Neural crest cell (in vitro differentiated cells): ENCODE results near the gene KIF14. TPM values are rescaled to one million over a fixed set of nuclear protein-coding genes. Genes with fewer than 3 reads are reported as not detected.

Experiments
- DNase-seq: peaks from one replicate; pipeline ENCODE4 v3.0.0; 2021; ENCODE audit warnings: low read depth, mixed read lengths, low spot score
- H3K27ac Mint-ChIP-seq: one replicate; pipeline ENCODE4 v1.8.0; 2021; ENCODE audit warnings: mild to moderate bottlenecking, mixed read lengths; ENCODE audit not compliant: unreplicated experiment
- H3K27me3 Mint-ChIP-seq: 2 replicates; pipeline ENCODE4 v1.8.0; 2021; ENCODE audit warnings: low read depth, mild to moderate bottlenecking, mixed read lengths
- H3K36me3 Mint-ChIP-seq: 2 replicates; pipeline ENCODE4 v1.8.0; 2021; ENCODE audit warnings: low read depth, mild to moderate bottlenecking, mixed read lengths
- H3K4me1 Mint-ChIP-seq: 2 replicates; pipeline ENCODE4 v1.8.0; 2021; ENCODE audit warnings: mixed read lengths
- H3K4me3 Mint-ChIP-seq: one replicate; pipeline ENCODE4 v1.8.0; 2021; ENCODE audit warnings: mild to moderate bottlenecking, mixed read lengths
- H3K9me3 Mint-ChIP-seq: 2 replicates; pipeline ENCODE4 v1.8.0; 2021; ENCODE audit warnings: mixed read lengths
- long read RNA-seq: library from polyadenylated mRNA; unstranded; transcript quantifications from one replicate; pipeline ENCODE4 v2.0.0, GENCODE V29; 2020
- total RNA-seq: library from RNA; stranded (reverse); gene quantifications from 2 replicates; pipeline ENCODE4 v1.2.1, GENCODE V29; 2021
- TF ChIP-seq, protein P1 (sequence below): fragments of 200-600 bp; sonication (generic); conservative IDR thresholded peaks from 2 replicates; pipeline ENCODE4 v1.5.0; 2021; ENCODE audit warnings: antibody characterized with exemption, mild to moderate bottlenecking

KIF14 gene
- total RNA-seq: 22.0 and 23.7 TPM in 2 replicates
- long read RNA-seq, partial matches to known transcripts: 49 of 67 reads
- long read RNA-seq, other reads (novel, unspliced or antisense): 18 of 67 reads

GRCh38 chr1:200620273-200621131 lies at the start of gene KIF14:
KIF14 (minus strand) TSS chr1:200620751; CDS start chr1:200618723, 2,028 bp downstream.
- H3K27me3 Mint-ChIP-seq: no peaks in the 10 kb centered on the region
- peak within 1 kb of the TSS; percentile 79 for H3K27ac Mint-ChIP-seq
- no peaks in the 10 kb centered on the region for H3K9me3 Mint-ChIP-seq
- peak; percentile 91 for DNase-seq
- TF ChIP-seq, protein P1, sequence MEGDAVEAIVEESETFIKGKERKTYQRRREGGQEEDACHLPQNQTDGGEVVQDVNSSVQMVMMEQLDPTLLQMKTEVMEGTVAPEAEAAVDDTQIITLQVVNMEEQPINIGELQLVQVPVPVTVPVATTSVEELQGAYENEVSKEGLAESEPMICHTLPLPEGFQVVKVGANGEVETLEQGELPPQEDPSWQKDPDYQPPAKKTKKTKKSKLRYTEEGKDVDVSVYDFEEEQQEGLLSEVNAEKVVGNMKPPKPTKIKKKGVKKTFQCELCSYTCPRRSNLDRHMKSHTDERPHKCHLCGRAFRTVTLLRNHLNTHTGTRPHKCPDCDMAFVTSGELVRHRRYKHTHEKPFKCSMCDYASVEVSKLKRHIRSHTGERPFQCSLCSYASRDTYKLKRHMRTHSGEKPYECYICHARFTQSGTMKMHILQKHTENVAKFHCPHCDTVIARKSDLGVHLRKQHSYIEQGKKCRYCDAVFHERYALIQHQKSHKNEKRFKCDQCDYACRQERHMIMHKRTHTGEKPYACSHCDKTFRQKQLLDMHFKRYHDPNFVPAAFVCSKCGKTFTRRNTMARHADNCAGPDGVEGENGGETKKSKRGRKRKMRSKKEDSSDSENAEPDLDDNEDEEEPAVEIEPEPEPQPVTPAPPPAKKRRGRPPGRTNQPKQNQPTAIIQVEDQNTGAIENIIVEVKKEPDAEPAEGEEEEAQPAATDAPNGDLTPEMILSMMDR: no peak
- H3K4me3 Mint-ChIP-seq: peak within 1 kb of the TSS; percentile 96
- H3K36me3 Mint-ChIP-seq: no peaks in the 10 kb centered on the region
- H3K4me1 Mint-ChIP-seq: peaks cover 36% of the 10 kb centered on the region

DNA sequence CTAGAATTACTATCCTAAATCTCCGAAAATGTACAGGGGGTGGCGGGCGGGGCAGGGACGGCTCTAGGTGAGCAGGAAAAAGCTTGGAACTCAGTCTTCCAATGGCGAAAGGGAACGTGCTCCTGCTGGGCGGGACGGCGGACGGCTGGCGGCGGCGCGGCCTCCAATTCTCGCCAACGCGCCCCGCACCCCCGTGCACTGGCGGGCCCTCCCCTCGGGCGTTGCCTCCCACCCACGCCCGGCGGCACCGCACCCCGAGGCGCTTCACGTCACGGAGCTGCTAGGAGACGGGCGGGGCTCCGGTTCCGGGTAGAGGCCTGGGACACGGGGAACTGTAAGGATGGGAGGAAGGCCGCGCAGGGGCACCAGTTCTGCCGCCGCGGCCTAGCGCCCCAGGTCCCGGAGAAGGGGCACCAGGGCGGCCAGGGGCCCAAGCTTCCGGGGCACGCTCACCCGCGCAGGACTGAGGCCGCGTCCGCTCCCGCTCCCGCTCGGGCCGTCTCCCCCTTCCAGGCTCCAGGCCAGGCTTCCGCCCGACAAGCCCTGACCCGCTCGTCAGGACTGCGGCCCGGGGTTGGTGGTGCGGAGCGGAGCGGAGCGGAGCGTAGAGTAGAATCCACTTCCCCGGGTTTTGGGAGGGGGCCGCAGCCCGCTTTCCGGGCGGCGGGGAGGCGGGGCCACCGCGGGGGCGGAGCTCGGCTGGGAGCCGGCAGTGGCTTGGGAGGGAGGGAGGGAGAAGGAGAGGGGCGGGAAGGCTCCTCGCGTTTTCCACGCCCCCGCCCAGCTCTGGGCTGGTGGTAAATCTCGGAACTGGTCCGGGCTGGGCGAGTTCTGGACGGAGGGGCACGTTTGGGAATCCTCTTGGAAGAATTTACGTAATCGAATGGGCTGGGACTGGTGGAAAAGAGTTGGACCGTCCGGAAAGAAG lies 49.0 kb upstream of the KIF14 start, which contains the start of gene DDX59:
Gene DDX59, minus strand, starts transcription at position 594 of the 928 bp plus-strand sequence. CDS start 3,167 bp downstream, outside the sequence.
- Mint-ChIP-seq H3K9me3 (no peaks in the 10 kb centered on the region), H3K27me3 (no peaks in the 10 kb centered on the region), H3K4me1 (peaks cover 35% of the 10 kb centered on the region), H3K4me3 (peak within 1 kb of the TSS; percentile 96), H3K36me3 (peaks cover 3% of the 10 kb centered on the region), H3K27ac (peak within 1 kb of the TSS; percentile 97)
- TF ChIP-seq, protein P1: no peak
- DNase-seq: peak; percentile 90

GRCh38 chr1:200668514-200669313 lies 48.2 kb upstream of the KIF14 start:
- TF ChIP-seq, protein P1: no peak
- peak overlapping the region; percentile 96 for H3K4me3 Mint-ChIP-seq
- DNase-seq: no peak
- no peaks in the 10 kb centered on the region for H3K9me3 Mint-ChIP-seq
- peak overlapping the region; percentile 91 for H3K27ac Mint-ChIP-seq
- peaks cover 3% of the 10 kb centered on the region for H3K36me3 Mint-ChIP-seq
- peaks cover 42% of the 10 kb centered on the region for H3K4me1 Mint-ChIP-seq
- H3K27me3 Mint-ChIP-seq: no peaks in the 10 kb centered on the region

DNA sequence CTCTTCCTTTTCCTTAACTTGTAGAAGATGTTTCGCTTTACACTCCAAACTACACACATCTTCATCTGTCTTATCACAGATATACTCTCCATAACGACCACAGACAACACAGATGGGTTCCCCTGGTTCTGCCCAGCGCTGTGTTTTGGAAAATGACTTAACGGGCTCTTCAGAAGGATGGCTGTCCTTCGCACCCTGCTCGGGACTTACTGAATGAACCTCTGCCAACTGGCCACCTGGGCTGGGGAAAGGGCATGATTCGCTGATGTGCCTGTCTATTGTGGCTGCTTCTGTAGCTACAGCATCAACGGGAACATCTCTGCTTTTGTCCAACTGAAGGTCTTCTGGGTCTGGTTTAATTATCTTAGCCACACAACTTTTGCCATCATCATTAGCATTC lies 45.8 kb upstream of the KIF14 start:
- H3K4me1 Mint-ChIP-seq: peaks cover 40% of the 10 kb centered on the region
- H3K4me3 Mint-ChIP-seq: no peak overlapping the region
- H3K36me3 Mint-ChIP-seq: peaks cover 3% of the 10 kb centered on the region
- TF ChIP-seq, protein P1: no peak
- H3K27ac Mint-ChIP-seq: no peak overlapping the region
- no peak for DNase-seq
- no peaks in the 10 kb centered on the region for H3K9me3 Mint-ChIP-seq
- no peaks in the 10 kb centered on the region for H3K27me3 Mint-ChIP-seq
